GM23338 (cell line): ENCODE data around the gene WDR54. TPM values are rescaled to one million over a fixed set of nuclear protein-coding genes. Genes with fewer than 3 reads are reported as not detected.

Experiments
- ATAC-seq: fragments of 200-7000 bp; cut with Tn5 transposase; 3 replicates; pipeline ENCODE4 v1.9.1; 2020
- DNase-seq: peaks from one replicate; pipeline ENCODE4 v3.0.0-alpha.2; 2015; ENCODE audit warnings: low spot score
- H2AFZ ChIP-seq: fragments of 200-600 bp; sonication (generic); 2 replicates; pipeline ENCODE4 v1.8.0; 2016; ENCODE audit warnings: antibody characterized with exemption, mild to moderate bottlenecking, moderate library complexity
- H3F3A ChIP-seq: fragments of 200-600 bp; sonication (generic); replicated peaks from 2 replicates; pipeline ENCODE4 v1.8.0; 2017; ENCODE audit warnings: antibody characterized with exemption, mixed run types, low read depth
- H3K27ac ChIP-seq: fragments of 200-600 bp; sonication (generic); 2 replicates; pipeline ENCODE4 v1.6.1; 2016; ENCODE audit warnings: low read depth
- H3K27me3 ChIP-seq: fragments of 200-600 bp; sonication (generic); 2 replicates; pipeline ENCODE4 v1.8.0; 2016; ENCODE audit warnings: mild to moderate bottlenecking, mixed run types, moderate library complexity; ENCODE audit not compliant: insufficient read depth
- H3K36me3 ChIP-seq: fragments of 200-600 bp; sonication (generic); 2 replicates; pipeline ENCODE4 v1.8.0; 2016; ENCODE audit warnings: mild to moderate bottlenecking; ENCODE audit not compliant: insufficient read depth
- H3K4me1 ChIP-seq: fragments of 200-600 bp; sonication (generic); 2 replicates; pipeline ENCODE4 v1.8.0; 2016; ENCODE audit warnings: mild to moderate bottlenecking, moderate library complexity; ENCODE audit not compliant: insufficient read depth
- H3K4me2 ChIP-seq: fragments of 200-600 bp; sonication (generic); 2 replicates; pipeline ENCODE4 v1.7.1; 2017; ENCODE audit warnings: mixed run types
- H3K4me3 ChIP-seq: fragments of 200-600 bp; sonication (generic); 2 replicates; pipeline ENCODE4 v1.6.1; 2016; ENCODE audit warnings: mixed run types
- H3K79me2 ChIP-seq: fragments of 200-600 bp; sonication (generic); replicated peaks from 2 replicates; pipeline ENCODE4 v1.8.0; 2017; ENCODE audit warnings: mild to moderate bottlenecking; ENCODE audit not compliant: insufficient read depth
- H3K9me2 ChIP-seq: fragments of 200-600 bp; sonication (generic); 2 replicates; pipeline ENCODE4 v1.8.0; 2017; ENCODE audit not compliant: insufficient read depth
- H4K20me1 ChIP-seq: fragments of 200-600 bp; sonication (generic); replicated peaks from 2 replicates; pipeline ENCODE4 v1.8.0; 2017; ENCODE audit warnings: mild to moderate bottlenecking; ENCODE audit not compliant: insufficient read depth
- H3K27ac Mint-ChIP-seq: 2 replicates; pipeline ENCODE4 v1.8.0; 2020; ENCODE audit warnings: inconsistent platforms, mild to moderate bottlenecking, moderate library complexity, mixed read lengths
- H3K27me3 Mint-ChIP-seq: 3 replicates; pipeline ENCODE4 v1.8.0; 2022; ENCODE audit warnings: low read depth, mild to moderate bottlenecking, moderate library complexity, mixed read lengths, inconsistent platforms; ENCODE audit not compliant: insufficient read depth, poor library complexity
- H3K36me3 Mint-ChIP-seq: 3 replicates; pipeline ENCODE4 v1.8.0; 2021; ENCODE audit warnings: low read depth, mild to moderate bottlenecking, inconsistent platforms, moderate library complexity, mixed read lengths
- H3K4me1 Mint-ChIP-seq: 3 replicates; pipeline ENCODE4 v1.8.0; 2020; ENCODE audit warnings: mild to moderate bottlenecking, inconsistent platforms, mixed read lengths
- H3K4me3 Mint-ChIP-seq: 3 replicates; pipeline ENCODE4 v1.8.0; 2021; ENCODE audit warnings: moderate library complexity, mild to moderate bottlenecking, inconsistent platforms, mixed read lengths
- H3K9me3 Mint-ChIP-seq: 3 replicates; pipeline ENCODE4 v1.8.0; 2020; ENCODE audit warnings: moderate library complexity, mild to moderate bottlenecking, inconsistent platforms, mixed read lengths
- CTCF ChIP-seq, 2 experiments: fragments of 200-600 bp in 1 of 2; sonication (generic) in 1 of 2; conservative IDR thresholded peaks; 2 replicates each; pipeline versions ENCODE4 v1.5.1 to v1.6.1; 2016 to 2017; ENCODE audit warnings: antibody characterized with exemption in 2 of 2, low read depth in 2 of 2, mild to moderate bottlenecking in 2 of 2, moderate library complexity in 1 of 2
- ETS1 ChIP-seq: IDR thresholded peaks from 2 replicates; pipeline ENCODE4 v1.6.1; 2016; ENCODE audit warnings: antibody characterized with exemption
- EZH2 ChIP-seq: fragments of 200-600 bp; sonication (generic); IDR thresholded peaks from one replicate; pipeline ENCODE4 v1.8.0; 2017; ENCODE audit warnings: antibody characterized with exemption, mild to moderate bottlenecking, low read depth; ENCODE audit not compliant: unreplicated experiment
- EZH2phosphoT487 ChIP-seq: fragments of 200-600 bp; sonication (generic); IDR thresholded peaks from one replicate; pipeline ENCODE4 v1.8.1; 2018; ENCODE audit warnings: antibody characterized with exemption; ENCODE audit not compliant: unreplicated experiment
- JUNB ChIP-seq: IDR thresholded peaks from one replicate; pipeline ENCODE4 v1.6.1; 2016; ENCODE audit warnings: antibody characterized with exemption; ENCODE audit not compliant: unreplicated experiment
- NANOG ChIP-seq: IDR thresholded peaks from 2 replicates; pipeline ENCODE4 v1.6.1; 2016; ENCODE audit warnings: antibody characterized with exemption, borderline replicate concordance
- POLR2AphosphoS5 ChIP-seq: IDR thresholded peaks from 2 replicates; pipeline ENCODE4 v1.6.1; 2016; ENCODE audit warnings: antibody characterized with exemption, low read depth
- REST ChIP-seq: IDR thresholded peaks from one replicate; pipeline ENCODE4 v1.6.1; 2018; ENCODE audit warnings: antibody characterized with exemption; ENCODE audit not compliant: unreplicated experiment
- STAT1 ChIP-seq: IDR thresholded peaks from one replicate; pipeline ENCODE4 v1.6.1; 2016; ENCODE audit warnings: antibody characterized with exemption; ENCODE audit not compliant: unreplicated experiment
- ZNF114 ChIP-seq: fragments of 250-450 bp; sonication (Bioruptor Pico); IDR thresholded peaks from 2 replicates; pipeline ENCODE4 v1.5.0; 2020; ENCODE audit warnings: mild to moderate bottlenecking, moderate library complexity
- ZNF331 ChIP-seq: fragments of 250-450 bp; sonication (Bioruptor Pico); IDR thresholded peaks from 2 replicates; pipeline ENCODE4 v1.5.0; 2020; ENCODE audit warnings: low read depth, mild to moderate bottlenecking, moderate library complexity
- ZNF462 ChIP-seq: fragments of 250-450 bp; sonication (Bioruptor Pico); IDR thresholded peaks from 2 replicates; pipeline ENCODE4 v1.5.0; 2020; ENCODE audit warnings: mild to moderate bottlenecking, moderate library complexity
- polyA plus RNA-seq: library from polyadenylated mRNA; unstranded; fragments of >200 nt; fragmentation: Nextera tagmentation; extraction: Ambion mirVana; gene quantifications from 2 replicates; pipeline ENCODE4 v1.2.1, GENCODE V29; 2016
- total RNA-seq: library from RNA; depleted of rRNA; stranded (reverse); fragments of >200 nt; shearing (Covaris generic); gene quantifications from 2 replicates; pipeline ENCODE4 v1.2.3, GENCODE V29; 2014

Gene WDR54
- total and polyA plus RNA-seq, 2 experiments from 2014 or later = 41.3 to 42.6 TPM

- Mint-ChIP-seq H3K4me1 (no peaks in the 10 kb centered on the region; the same call in 2 of the 3 replicates), H3K27ac (no peak overlapping the region), H3K9me3 (no peaks in the 10 kb centered on the region; the same call in 2 of the 3 replicates), H3K4me3 (no peak overlapping the region), H3K36me3 (no peaks in the 10 kb centered on the region), H3K27me3 (peaks cover 2% of the 10 kb centered on the region)
- H3K4me1 ChIP-seq = no peaks in the 10 kb centered on the region; the same call in 1 of the 2 replicates
- no peak overlapping the region for H3K4me2 ChIP-seq
- ATAC-seq = no peak
- no peaks in the 10 kb centered on the region for H3K27me3 ChIP-seq
- no peaks in the 10 kb centered on the region for H4K20me1 ChIP-seq
- no peak overlapping the region for H3K4me3 ChIP-seq
- no peaks in the 10 kb centered on the region for H3K79me2 ChIP-seq
- no peaks in the 10 kb centered on the region for H3K9me2 ChIP-seq
- H3K36me3 ChIP-seq = no peaks in the 10 kb centered on the region
- no peak overlapping the region for H3K27ac ChIP-seq
- H2AFZ ChIP-seq = no peak overlapping the region
- H3F3A ChIP-seq = peaks cover 6% of the 10 kb centered on the region
- TF ChIP-seq ZNF331 (CRISPR knock-in tag) (no peak), STAT1 (no peak), EZH2phosphoT487 (no peak), ZNF462 (CRISPR knock-in tag) (no peak), ZNF114 (CRISPR knock-in tag) (no peak), EZH2 (no peak), POLR2AphosphoS5 (no peak), ETS1 (no peak), REST (no peak), JUNB (no peak), NANOG (no peak), CTCF (conservative IDR thresholded peaks at IDR 0.05; ENCODE audit: low read depth in 2 of 2) (no peak)
- DNase-seq = no peak
Measured at GRCh38 chr2:74447230-74447999, 25.9 kb downstream of the WDR54 start.
